H1 (cell line): ENCODE results near the gene PSMC4. TPM values are rescaled to one million over a fixed set of nuclear protein-coding genes. Genes with fewer than 3 reads are reported as not detected.

Experiments used
- CTCF ChIA-PET: fragments of 300-600 bp; sonication (Branson Sonifier 250); formaldehyde crosslinking; loops from one replicate; lab custom pipeline; 2021; ENCODE audit not compliant: partially characterized antibody; lab: Charles Lee
- POLR2A ChIA-PET: fragments of 300-600 bp; sonication (Branson Sonifier 250); formaldehyde crosslinking; loops from one replicate; lab custom pipeline; 2021; ENCODE audit warnings: inconsistent platforms; ENCODE audit not compliant: partially characterized antibody; lab: Charles Lee
- DNase-seq, 2 experiments: peaks; one replicate each; pipeline versions ENCODE4 v3.0.0 to v3.0.0-alpha.2; 2010 to 2022; ENCODE audit warnings: low spot score in 2 of 2, low read depth in 1 of 2, mixed read lengths in 1 of 2
- FAIRE-seq: peaks from 2 replicates; lab custom pipeline; 2011; peaks lifted over from hg19 to GRCh38; lab: Jason Lieb, UNC
- H2AFZ ChIP-seq: 2 replicates; pipeline ENCODE4 v1.8.1; 2012; ENCODE audit warnings: low read length, inconsistent platforms
- H2AK5ac ChIP-seq: 2 replicates; pipeline ENCODE4 v1.6.1; 2013; ENCODE audit warnings: low read depth, low read length
- H2BK120ac ChIP-seq: replicated peaks from 2 replicates; pipeline ENCODE3; 2013; ENCODE audit warnings: low read depth, low read length, inconsistent platforms
- H2BK12ac ChIP-seq: 2 replicates; pipeline ENCODE4 v1.6.1; 2013; ENCODE audit warnings: low read depth, low read length
- H2BK15ac ChIP-seq: 2 replicates; pipeline ENCODE4 v1.6.1; 2013; ENCODE audit warnings: low read length
- H2BK20ac ChIP-seq: 2 replicates; pipeline ENCODE4 v1.6.1; 2013; ENCODE audit warnings: low read length
- H2BK5ac ChIP-seq: 2 replicates; pipeline ENCODE4 v1.6.1; 2013; ENCODE audit warnings: low read depth, low read length
- H3K14ac ChIP-seq: 2 replicates; pipeline ENCODE4 v1.6.1; 2013; ENCODE audit warnings: inconsistent platforms; ENCODE audit not compliant: insufficient read length
- H3K18ac ChIP-seq: 2 replicates; pipeline ENCODE4 v1.6.1; 2013; ENCODE audit warnings: low read length; ENCODE audit errors: extremely low read depth
- H3K23ac ChIP-seq: 2 replicates; pipeline ENCODE4 v1.6.1; 2013; ENCODE audit warnings: inconsistent platforms; ENCODE audit not compliant: insufficient read length
- H3K23me2 ChIP-seq: 2 replicates; pipeline ENCODE4 v1.6.1; 2013; ENCODE audit warnings: low read depth, low read length
- H3K27ac ChIP-seq: 2 replicates; pipeline ENCODE4 v1.6.1; 2011; ENCODE audit warnings: low read depth, low read length, inconsistent platforms
- H3K27me3 ChIP-seq, 4 experiments: replicated peaks in 1 of 4; 1 replicate in 1 of 4; 2 replicates in 3 of 4; pipeline versions ENCODE4 v1.6.1 to v1.8.1; 2011 to 2013; ENCODE audit warnings: low read length in 3 of 4, mild to moderate bottlenecking in 3 of 4, inconsistent platforms in 2 of 4, mixed read lengths in 2 of 4, moderate library complexity in 1 of 4; ENCODE audit not compliant: control insufficient read depth in 3 of 4, insufficient read depth in 3 of 4; ENCODE audit errors: extremely low read depth in 1 of 4
- H3K36me3 ChIP-seq, 4 experiments: 2 replicates each; pipeline versions ENCODE4 v1.6.1 to v1.8.1; 2011 to 2013; ENCODE audit warnings: mild to moderate bottlenecking in 4 of 4, low read length in 3 of 4, moderate library complexity in 2 of 4, control low read depth in 1 of 4, inconsistent platforms in 1 of 4; ENCODE audit not compliant: insufficient read depth in 4 of 4, control insufficient read depth in 2 of 4
- H3K4ac ChIP-seq: replicated peaks from 2 replicates; pipeline ENCODE3; 2013; ENCODE audit warnings: low read length, low read depth, mixed read lengths, inconsistent platforms; ENCODE audit not compliant: insufficient read length
- H3K4me1 ChIP-seq, 4 experiments: replicated peaks in 1 of 4; 1 replicate in 1 of 4; 2 replicates in 3 of 4; pipeline versions ENCODE4 v1.6.1 to v1.8.1; 2011 to 2013; ENCODE audit warnings: low read length in 3 of 4, inconsistent platforms in 2 of 4, mixed read lengths in 1 of 4; ENCODE audit not compliant: insufficient read depth in 4 of 4, control insufficient read depth in 3 of 4
- H3K4me2 ChIP-seq, 2 experiments: 2 replicates each; pipeline versions ENCODE4 v1.6.1 to v1.8.1; 2011 to 2013; ENCODE audit warnings: low read depth in 2 of 2, low read length in 2 of 2, control low read depth in 1 of 2, inconsistent platforms in 1 of 2, mild to moderate bottlenecking in 1 of 2; ENCODE audit not compliant: insufficient read depth in 1 of 2
- H3K4me3 ChIP-seq, 4 experiments: fragments of 200-600, 300-600 bp in 1 of 4; sonication (generic), shearing (Covaris generic), sonication (Bioruptor Twin) in 1 of 4; 2 replicates each; pipeline versions ENCODE4 v1.5.1 to v1.8.1; 2011 to 2016; ENCODE audit warnings: low read length in 4 of 4, low read depth in 3 of 4, control low read depth in 2 of 4, inconsistent platforms in 2 of 4, mild to moderate bottlenecking in 2 of 4, mixed read lengths in 1 of 4, moderate library complexity in 1 of 4; ENCODE audit not compliant: insufficient read depth in 2 of 4; ENCODE audit errors: extremely low read depth in 1 of 4
- H3K56ac ChIP-seq: replicated peaks from 2 replicates; pipeline ENCODE3; 2013; ENCODE audit warnings: low read depth, mild to moderate bottlenecking, mixed read lengths, low read length, inconsistent platforms; ENCODE audit not compliant: insufficient read length
- H3K79me1 ChIP-seq: 2 replicates; pipeline ENCODE4 v1.6.1; 2013; ENCODE audit warnings: low read depth, low read length, control low read depth
- H3K79me2 ChIP-seq, 2 experiments: 2 replicates each; pipeline versions ENCODE4 v1.6.1 to v1.8.1; 2012 to 2013; ENCODE audit warnings: low read length in 2 of 2, mild to moderate bottlenecking in 2 of 2, inconsistent platforms in 1 of 2; ENCODE audit not compliant: insufficient read depth in 2 of 2, control insufficient read depth in 1 of 2
- H3K9ac ChIP-seq, 4 experiments: replicated peaks in 1 of 4; 1 replicate in 1 of 4; 2 replicates in 3 of 4; pipeline versions ENCODE4 v1.6.1 to v1.8.1; 2011 to 2013; ENCODE audit warnings: low read depth in 3 of 4, low read length in 3 of 4, control low read depth in 2 of 4, mild to moderate bottlenecking in 2 of 4, moderate library complexity in 2 of 4, inconsistent platforms in 1 of 4; ENCODE audit errors: extremely low read depth in 1 of 4
- H3K9me3 ChIP-seq, 2 experiments: 2 replicates each; pipeline versions ENCODE4 v1.6.1 to v1.8.1; 2012 to 2013; ENCODE audit warnings: mild to moderate bottlenecking in 2 of 2, moderate library complexity in 2 of 2, control low read depth in 1 of 2, inconsistent platforms in 1 of 2, low read depth in 1 of 2, low read length in 1 of 2, mixed read lengths in 1 of 2; ENCODE audit not compliant: insufficient read depth in 2 of 2
- H4K20me1 ChIP-seq, 2 experiments: replicated peaks in 1 of 2; 2 replicates each; pipeline versions ENCODE3 to v1.8.1; 2011 to 2013; ENCODE audit warnings: inconsistent platforms in 2 of 2, low read length in 2 of 2, mild to moderate bottlenecking in 1 of 2; ENCODE audit not compliant: insufficient read depth in 2 of 2, control insufficient read depth in 1 of 2
- H4K5ac ChIP-seq: 2 replicates; pipeline ENCODE4 v1.6.1; 2013; ENCODE audit warnings: low read length, low read depth, mixed read lengths, inconsistent platforms; ENCODE audit not compliant: insufficient read length
- H4K8ac ChIP-seq: 2 replicates; pipeline ENCODE4 v1.8.0; 2013; ENCODE audit warnings: mild to moderate bottlenecking, moderate library complexity, low read length, inconsistent platforms; ENCODE audit not compliant: insufficient read depth; ENCODE audit errors: extremely low read depth
- H4K91ac ChIP-seq: replicated peaks from 2 replicates; pipeline ENCODE3; 2013; ENCODE audit warnings: low read length, mixed read lengths, inconsistent platforms; ENCODE audit not compliant: insufficient read length
- CEBPB ChIP-seq: IDR thresholded peaks from 2 replicates; pipeline ENCODE4 v1.6.1; 2012; ENCODE audit warnings: low read depth, low read length
- WGBS, 2 experiments: shearing (Covaris generic) in 1 of 2; methylation state at CpG; one replicate each; pipeline versions ENCODE4 v1.1.6 to v1.1.7; 2013 to 2015; ENCODE audit warnings: low lambda C conversion rate in 2 of 2, mixed read lengths in 2 of 2, inconsistent platforms in 1 of 2, low coverage in 1 of 2, missing lambda C conversion rate in 1 of 2; ENCODE audit not compliant: insufficient replicate concordance in 2 of 2, insufficient coverage in 1 of 2, insufficient read length in 1 of 2; ENCODE audit errors: extremely low coverage in 1 of 2, missing lambda C conversion rate in 1 of 2; 5-methylcytosine and 5-hydroxymethylcytosine counted together
- polyA plus RNA-seq, 7 experiments: library from polyadenylated mRNA; depleted of rRNA in 3 of 7; stranded (reverse) in 5 of 7; unstranded in 2 of 7; fragments of >200 nt in 5 of 7; fragments of 200-250 nt in 2 of 7; gene quantifications; 1 replicate in 5 of 7; 2 replicates in 1 of 7; 4 replicates in 1 of 7; pipeline versions ENCODE4 v1.2.1 to v1.2.3, GENCODE V29; 2011 to 2013; ENCODE audit warnings: missing spikeins in 2 of 7, mixed read lengths in 2 of 7
- total RNA-seq: library from RNA; stranded (reverse); fragmentation: NEBNext Ultra II Directional; extraction: Animal tissue kit (Norgen Biotek cat#: 25700); gene quantifications from 2 replicates; pipeline ENCODE4 v1.2.1, GENCODE V29; 2021

Gene PSMC4
- total and polyA plus RNA-seq, 2 of the 8 experiments (the other 6 are each of a cell fraction or from before 2014, with no cell fraction given), result 116 to 126 TPM

- Histone ChIP-seq H2BK20ac (no peak overlapping the region), H3K36me3 (no peaks in the 10 kb centered on the region), H3K23me2 (no peaks in the 10 kb centered on the region), H2AFZ (no peak overlapping the region), H3K9me3 (no peaks in the 10 kb centered on the region), H3K9ac (no peak overlapping the region), H3K4me1 (no peaks in the 10 kb centered on the region), H2BK15ac (no peak overlapping the region), H2BK12ac (no peak overlapping the region), H2BK120ac (no peak overlapping the region), H3K27ac (no peak overlapping the region), H3K4me2 (no peak overlapping the region), H4K5ac (no peak overlapping the region), H3K4me3 (no peak overlapping the region), H3K79me2 (no peaks in the 10 kb centered on the region), H4K8ac (no peak overlapping the region), H3K27me3 (no peaks in the 10 kb centered on the region), H3K14ac (no peak overlapping the region), H4K20me1 (no peaks in the 10 kb centered on the region), H3K23ac (no peak overlapping the region), H3K4ac (no peak overlapping the region), H2BK5ac (no peak overlapping the region), H2AK5ac (no peak overlapping the region), H3K18ac (no peak overlapping the region), H4K91ac (no peak overlapping the region), H3K56ac (no peak overlapping the region), H3K79me1 (no peaks in the 10 kb centered on the region)
- TF ChIP-seq CEBPB, result no peak
- no peak for DNase-seq
- WGBS, 2 experiments, result 92% methylated on average over 3 of the region's 3 CpGs; no CpG with 5 or more reads in 1 of the 2 experiments
- no peak for FAIRE-seq
- CTCF ChIA-PET, result interaction anchor here (0.5 to 2.1 kb wide), 6 partner anchors 10 to 355 kb away, joined by 3 to 7 read pairs (median 3); no protein-coding TSS in a partner anchor
- POLR2A ChIA-PET, result no interaction called here
Measured at GRCh38 chr19:39929750-39930149, 41.2 kb upstream of the PSMC4 start.
